Activated B cell treated with CpG ODN at 0.5 μM for 24 hours (primary cell): Measurements from ENCODE around the gene ALK. TPM values are rescaled to one million over a fixed set of nuclear protein-coding genes. Genes with fewer than 3 reads are reported as not detected.

ENCODE experiments used
- ATAC-seq: fragments of 200-7000 bp; cut with Tn5 transposase; one replicate; pipeline ENCODE4 v1.10.0; 2021; ENCODE audit warnings: low read depth, mild to moderate bottlenecking, moderate library complexity
- CTCF ChIA-PET: fragments of 350-600 bp; sonication (Branson Sonifier 250); formaldehyde crosslinking; loops from one replicate; lab custom pipeline; 2021; ENCODE audit warnings: antibody characterized with exemption; lab: Charles Lee
- POLR2A ChIA-PET: fragments of 350-600 bp; sonication (Branson Sonifier 250); formaldehyde crosslinking; loops from one replicate; lab custom pipeline; 2021; ENCODE audit warnings: antibody characterized with exemption; lab: Charles Lee
- DNase-seq: peaks from one replicate; pipeline ENCODE4 v3.0.0; 2022
- H3K27ac Mint-ChIP-seq: one replicate; pipeline ENCODE4 v1.8.0; 2020; ENCODE audit warnings: mixed read lengths
- H3K27me3 Mint-ChIP-seq: one replicate; pipeline ENCODE4 v1.8.0; 2021; ENCODE audit warnings: mixed read lengths
- H3K36me3 Mint-ChIP-seq: one replicate; pipeline ENCODE4 v1.8.0; 2021; ENCODE audit warnings: low read depth, mixed read lengths
- H3K4me1 Mint-ChIP-seq: one replicate; pipeline ENCODE4 v1.8.0; 2021; ENCODE audit warnings: mixed read lengths
- H3K4me3 Mint-ChIP-seq: one replicate; pipeline ENCODE4 v1.8.0; 2020; ENCODE audit warnings: mild to moderate bottlenecking, mixed read lengths
- H3K9me3 Mint-ChIP-seq: one replicate; pipeline ENCODE4 v1.8.0; 2020; ENCODE audit warnings: mixed read lengths
- intact Hi-C: fragments of 100-400 bp; cut with micrococcal nuclease; formaldehyde crosslinking; loops from one replicate; pipeline ENCODE4 v1.15.1; 2024
- total RNA-seq: library from RNA; stranded (reverse); gene quantifications from 2 replicates; pipeline ENCODE4 v1.2.3, GENCODE V29; 2022
- TF ChIP-seq, protein P1 (sequence below): fragments of 200-600 bp; IDR thresholded peaks from one replicate; pipeline ENCODE4 v1.8.0; 2022; ENCODE audit warnings: antibody characterized with exemption, mild to moderate bottlenecking

Gene ALK
- total RNA-seq, 1 donor from 2014 or later = not detected

- CTCF ChIA-PET = no interaction called here
- POLR2A ChIA-PET = no interaction called here
- Mint-ChIP-seq H3K27me3 (no peaks in the 10 kb centered on the region), H3K4me1 (peaks cover 15% of the 10 kb centered on the region), H3K4me3 (no peak overlapping the region), H3K27ac (no peak overlapping the region), H3K36me3 (no peaks in the 10 kb centered on the region), H3K9me3 (no peaks in the 10 kb centered on the region)
- no peak for ATAC-seq
- TF ChIP-seq, protein P1, sequence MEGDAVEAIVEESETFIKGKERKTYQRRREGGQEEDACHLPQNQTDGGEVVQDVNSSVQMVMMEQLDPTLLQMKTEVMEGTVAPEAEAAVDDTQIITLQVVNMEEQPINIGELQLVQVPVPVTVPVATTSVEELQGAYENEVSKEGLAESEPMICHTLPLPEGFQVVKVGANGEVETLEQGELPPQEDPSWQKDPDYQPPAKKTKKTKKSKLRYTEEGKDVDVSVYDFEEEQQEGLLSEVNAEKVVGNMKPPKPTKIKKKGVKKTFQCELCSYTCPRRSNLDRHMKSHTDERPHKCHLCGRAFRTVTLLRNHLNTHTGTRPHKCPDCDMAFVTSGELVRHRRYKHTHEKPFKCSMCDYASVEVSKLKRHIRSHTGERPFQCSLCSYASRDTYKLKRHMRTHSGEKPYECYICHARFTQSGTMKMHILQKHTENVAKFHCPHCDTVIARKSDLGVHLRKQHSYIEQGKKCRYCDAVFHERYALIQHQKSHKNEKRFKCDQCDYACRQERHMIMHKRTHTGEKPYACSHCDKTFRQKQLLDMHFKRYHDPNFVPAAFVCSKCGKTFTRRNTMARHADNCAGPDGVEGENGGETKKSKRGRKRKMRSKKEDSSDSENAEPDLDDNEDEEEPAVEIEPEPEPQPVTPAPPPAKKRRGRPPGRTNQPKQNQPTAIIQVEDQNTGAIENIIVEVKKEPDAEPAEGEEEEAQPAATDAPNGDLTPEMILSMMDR = no peak
- intact Hi-C loops = no loop called here
- no peak for DNase-seq
These were observed 668.4 kb downstream of the ALK start for GRCh38 chr2:29253026-29253425.

GRCh38 chr2:29251406-29251805, 670.0 kb downstream of the ALK start:
- Mint-ChIP-seq H3K27ac (no peak overlapping the region), H3K4me3 (no peak overlapping the region), H3K36me3 (no peaks in the 10 kb centered on the region), H3K4me1 (peaks cover 17% of the 10 kb centered on the region), H3K9me3 (no peaks in the 10 kb centered on the region), H3K27me3 (no peaks in the 10 kb centered on the region)
- POLR2A ChIA-PET = no interaction called here
- DNase-seq (no peak), ATAC-seq (no peak)
- TF ChIP-seq, protein P1 = no peak
- CTCF ChIA-PET = no interaction called here
- intact Hi-C loops = no loop called here

- DNase-seq (no peak), ATAC-seq (no peak)
- H3K4me1 Mint-ChIP-seq = peaks cover 17% of the 10 kb centered on the region
- CTCF ChIA-PET = no interaction called here
- no peaks in the 10 kb centered on the region for H3K27me3 Mint-ChIP-seq
- no peak overlapping the region for H3K27ac Mint-ChIP-seq
- POLR2A ChIA-PET = no interaction called here
- H3K4me3 Mint-ChIP-seq = no peak overlapping the region
- no peaks in the 10 kb centered on the region for H3K9me3 Mint-ChIP-seq
- TF ChIP-seq, protein P1 = no peak
- H3K36me3 Mint-ChIP-seq = no peaks in the 10 kb centered on the region
- intact Hi-C loops = no loop called here
These were observed 670.4 kb downstream of the ALK start for GRCh38 chr2:29250977-29251376.

DNA sequence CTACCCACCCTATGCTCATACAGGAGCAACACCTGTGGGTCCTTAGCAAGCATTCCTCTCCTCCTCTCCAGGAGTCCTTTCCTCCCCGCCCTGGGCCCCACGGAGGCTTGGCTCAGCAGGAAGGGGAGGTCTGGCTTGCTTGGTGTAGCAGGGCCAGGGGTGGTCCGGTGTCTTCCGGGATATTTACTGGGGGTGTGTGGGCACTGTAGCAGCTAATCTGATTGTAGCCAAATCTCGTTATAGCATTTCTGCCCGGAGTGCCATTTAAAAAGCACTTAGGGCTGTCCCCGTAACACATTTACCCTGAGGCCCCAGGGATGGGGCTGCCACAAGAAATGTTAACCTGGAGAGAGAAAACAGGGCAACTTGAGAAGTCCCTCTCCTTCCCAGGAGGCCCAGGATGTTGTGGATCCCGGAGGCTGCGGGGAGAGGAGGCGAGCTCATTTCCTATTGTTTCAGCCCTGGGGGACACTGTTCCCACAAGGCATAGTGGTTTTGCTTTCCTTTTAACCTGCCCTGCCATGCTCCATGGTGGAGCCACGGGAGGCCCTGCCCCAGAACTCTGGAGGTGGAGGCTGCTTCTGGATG, 671.6 kb downstream of the ALK start:
- Mint-ChIP-seq H3K27ac (no peak overlapping the region), H3K36me3 (no peaks in the 10 kb centered on the region), H3K4me3 (no peak overlapping the region), H3K9me3 (no peaks in the 10 kb centered on the region), H3K4me1 (peaks cover 17% of the 10 kb centered on the region), H3K27me3 (no peaks in the 10 kb centered on the region)
- intact Hi-C loops = no loop called here
- no peak for DNase-seq
- TF ChIP-seq, protein P1 = no peak
- CTCF ChIA-PET = no interaction called here
- POLR2A ChIA-PET = no interaction called here
- no peak for ATAC-seq

DNA sequence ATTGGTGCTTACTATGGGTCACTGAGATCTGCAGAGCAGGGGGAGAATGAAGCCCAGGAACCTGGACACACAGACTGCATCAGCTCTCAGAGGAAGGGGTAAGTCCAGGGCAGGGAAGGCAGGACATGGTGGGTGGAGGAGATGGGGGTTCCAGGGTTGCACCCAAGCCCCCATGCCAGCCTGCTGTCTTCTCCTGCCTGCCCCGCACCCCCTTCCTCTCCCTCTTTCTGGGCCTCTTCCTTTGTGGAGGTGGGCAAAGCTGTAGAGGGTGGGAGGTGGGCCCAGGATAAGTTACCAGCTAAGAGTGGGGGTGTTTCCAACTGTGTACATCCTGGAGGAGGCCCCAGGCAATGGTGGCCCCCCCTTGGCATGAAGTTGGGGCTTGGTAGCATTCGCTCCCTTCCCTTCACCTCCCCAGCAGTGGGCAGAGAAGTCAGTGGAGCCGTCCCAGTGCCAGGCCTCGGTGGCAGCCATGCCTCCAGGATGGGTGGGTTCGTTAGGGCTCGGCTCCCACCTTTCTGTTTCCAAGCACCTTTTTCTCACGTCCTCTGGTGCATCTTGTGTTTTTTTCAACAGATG, 674.0 kb downstream of the ALK start:
- Mint-ChIP-seq H3K4me1 (peaks cover 17% of the 10 kb centered on the region), H3K36me3 (no peaks in the 10 kb centered on the region), H3K27ac (no peak overlapping the region), H3K9me3 (no peaks in the 10 kb centered on the region), H3K27me3 (no peaks in the 10 kb centered on the region), H3K4me3 (no peak overlapping the region)
- no peak for ATAC-seq
- TF ChIP-seq, protein P1 = no peak
- POLR2A ChIA-PET = no interaction called here
- CTCF ChIA-PET = no interaction called here
- intact Hi-C loops = no loop called here
- no peak for DNase-seq
